Activated CD4-positive, CD25-positive, alpha-beta regulatory T cell (primary cell): ENCODE data around the gene ITPR2.

ENCODE experiments used
- DNase-seq, 4 experiments: peaks; one replicate each; lab custom pipeline; 2025; lab: John Stamatoyannopoulos, UW

The ITPR2 gene

DNA sequence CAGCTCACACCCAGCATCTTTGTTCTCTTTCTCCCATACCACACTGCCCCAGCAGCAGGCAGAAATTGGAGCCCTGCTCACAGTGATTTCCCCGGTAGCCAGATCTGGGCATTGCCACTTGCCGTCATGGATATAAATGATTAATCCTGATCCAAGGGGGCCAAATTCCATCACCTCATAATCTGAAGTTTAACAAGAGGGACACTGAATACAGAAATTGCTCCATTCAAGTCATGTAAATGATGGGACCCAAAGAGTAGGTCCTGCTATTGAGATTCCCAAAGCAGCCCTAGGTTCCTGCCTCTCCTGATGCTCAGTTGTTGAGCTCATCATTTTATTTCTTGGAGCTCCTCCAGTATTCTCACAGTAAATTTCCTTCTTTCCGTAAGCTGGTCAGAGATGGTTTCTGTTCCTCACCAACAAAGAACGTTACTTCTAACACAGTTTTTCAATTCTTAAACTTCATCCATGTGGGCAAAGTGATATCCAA lies 11.7 kb downstream of the ITPR2 start:
- no peak for DNase-seq

- DNase-seq, result no peak
Measured at GRCh38 chr12:26818636-26819035, 14.4 kb downstream of the ITPR2 start.

DNA sequence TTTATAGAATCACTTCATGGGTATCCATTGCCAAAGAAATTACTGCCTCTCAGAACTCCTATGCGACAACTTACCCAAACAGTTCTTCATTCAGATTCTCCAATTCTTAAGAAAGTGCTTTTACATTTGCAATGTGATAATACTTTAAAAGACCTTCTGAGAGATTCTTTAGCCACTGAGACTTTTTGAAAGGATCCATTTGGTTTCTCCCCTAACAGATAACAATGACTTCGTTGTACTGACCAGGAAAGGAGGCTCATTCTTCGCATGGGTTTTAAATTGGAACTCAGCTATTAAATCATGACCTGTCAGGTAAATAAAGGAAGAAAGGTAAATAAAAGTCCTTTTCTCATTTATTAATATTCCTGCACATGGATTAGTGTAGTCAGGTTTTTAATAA lies 14.8 kb downstream of the ITPR2 start:
- DNase-seq, result no peak

DNA sequence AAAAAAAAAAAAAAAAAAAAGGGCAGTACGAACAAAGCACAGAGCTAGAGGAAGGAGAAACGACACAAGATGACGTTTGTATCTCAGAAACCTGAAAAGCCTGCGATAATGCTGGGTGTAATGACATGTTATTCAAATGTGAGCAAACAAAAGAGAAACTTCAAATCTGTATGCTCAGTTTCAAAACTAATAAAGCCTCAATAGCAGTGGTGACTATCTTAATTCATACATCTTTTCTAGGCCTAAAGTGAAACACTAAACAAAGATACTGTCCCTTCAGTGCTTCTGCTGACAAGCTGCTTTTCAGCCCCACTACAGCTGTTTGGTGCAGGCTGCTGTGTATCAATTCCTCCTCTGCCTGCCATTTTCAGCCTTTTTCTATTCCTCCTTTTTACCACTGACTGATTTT lies 15.8 kb downstream of the ITPR2 start:
- DNase-seq, result no peak

- DNase-seq, result no peak
Measured at GRCh38 chr12:26813812-26814211, 19.2 kb downstream of the ITPR2 start.

DNA sequence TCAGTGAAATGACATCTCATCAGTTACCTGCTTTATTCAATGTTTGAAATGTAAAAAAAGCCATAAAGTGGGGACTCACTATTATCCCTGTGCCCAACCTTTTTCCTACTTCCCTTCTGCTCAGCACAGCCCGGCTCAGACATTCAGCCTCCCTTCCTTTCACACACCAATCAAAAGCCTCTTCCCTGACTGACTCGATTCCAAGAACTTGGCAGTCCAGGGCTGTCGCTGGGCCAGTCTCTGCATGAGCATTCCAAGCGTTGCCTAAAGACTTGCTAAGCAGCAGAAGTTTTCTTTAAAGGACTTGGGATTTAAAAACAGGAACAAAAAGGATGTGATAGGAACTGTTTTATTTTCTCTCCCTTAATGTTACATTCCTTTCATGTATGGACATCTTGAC lies 22.7 kb downstream of the ITPR2 start:
- DNase-seq, result no peak

DNA sequence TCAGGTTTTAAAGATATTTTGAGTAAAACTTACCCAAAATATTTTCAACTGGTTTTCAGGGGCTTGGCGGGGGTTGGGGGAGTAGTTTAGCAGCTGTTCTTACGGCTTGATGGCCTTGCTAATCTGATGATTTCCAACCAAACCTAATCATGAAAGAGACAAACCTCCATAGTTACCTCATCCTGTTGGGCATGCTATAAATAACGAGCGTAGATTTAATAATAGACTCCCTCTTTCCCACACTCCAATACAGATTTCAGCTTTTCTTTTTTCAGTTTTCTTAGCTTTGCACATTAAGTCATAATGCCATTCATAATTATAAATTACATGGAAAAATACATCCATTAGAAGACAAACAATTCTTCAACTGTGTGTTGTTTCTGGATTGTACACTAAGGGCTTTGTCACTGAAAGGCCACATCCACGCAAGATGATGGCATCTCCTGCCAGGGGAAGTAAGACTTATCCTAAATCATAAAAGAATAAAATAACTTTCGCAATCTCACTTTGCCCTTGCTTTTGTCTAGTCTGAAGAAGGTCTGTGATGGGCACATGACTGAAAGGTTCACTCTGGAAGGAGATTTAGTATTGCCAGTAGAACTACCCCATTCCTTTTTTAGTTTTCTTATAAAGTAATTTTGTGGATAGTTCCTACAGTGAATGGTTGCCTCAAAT lies 23.2 kb downstream of the ITPR2 start:
- DNase-seq, result no peak

DNA sequence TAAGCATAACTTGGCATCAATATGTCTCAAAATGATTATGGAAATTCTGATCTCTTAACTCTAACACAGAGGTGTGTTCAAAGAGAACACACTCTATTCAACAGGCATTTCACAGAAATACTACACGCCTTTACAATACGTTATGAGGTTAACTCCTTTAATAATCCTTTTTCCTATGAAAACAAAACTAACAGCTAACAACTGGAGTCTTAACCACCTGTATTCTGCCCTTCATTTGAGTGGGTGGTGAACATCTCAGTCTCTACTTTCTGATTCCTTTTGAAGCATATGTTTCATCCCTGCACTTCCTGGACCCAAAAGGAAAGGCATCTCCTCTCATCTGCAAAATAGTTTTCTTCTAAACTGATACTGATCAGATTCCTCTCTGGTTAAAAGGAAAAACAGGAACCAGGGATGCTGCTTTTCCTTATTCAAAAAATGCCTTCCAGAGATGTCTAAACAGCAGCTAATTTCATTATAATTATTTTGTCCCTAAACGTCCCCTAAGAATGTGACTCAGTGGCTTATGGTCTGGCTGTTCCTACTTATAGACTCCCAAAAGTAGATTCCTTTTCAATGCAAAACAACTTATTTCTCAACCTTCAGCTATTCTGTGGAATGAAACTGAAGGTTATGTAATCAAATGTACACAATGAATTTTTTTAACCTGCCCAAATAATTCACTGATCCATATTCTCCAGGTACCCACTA lies 24.1 kb downstream of the ITPR2 start:
- DNase-seq, result no peak

DNA sequence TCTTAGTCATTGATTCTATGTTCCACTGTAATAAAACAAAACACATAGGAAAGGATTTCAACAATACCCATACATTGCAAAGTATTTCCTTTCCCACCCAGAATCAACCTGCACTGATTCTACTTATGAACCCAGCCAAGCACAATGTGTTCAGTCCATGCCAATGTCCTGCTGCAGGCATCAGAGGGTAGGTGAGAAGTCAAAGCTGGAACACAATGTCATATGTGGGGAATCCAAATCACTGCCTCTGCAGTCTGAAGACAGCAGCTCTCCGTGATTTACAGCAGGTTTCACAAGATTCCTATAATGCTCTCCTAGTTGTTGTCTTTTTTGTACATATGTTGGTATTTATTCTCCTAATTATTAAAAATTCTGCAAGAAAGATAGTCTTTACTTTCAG lies 25.7 kb downstream of the ITPR2 start:
- DNase-seq, result no peak

- DNase-seq, result no peak
Measured at GRCh38 chr12:26806556-26806955, 26.4 kb downstream of the ITPR2 start.

DNA sequence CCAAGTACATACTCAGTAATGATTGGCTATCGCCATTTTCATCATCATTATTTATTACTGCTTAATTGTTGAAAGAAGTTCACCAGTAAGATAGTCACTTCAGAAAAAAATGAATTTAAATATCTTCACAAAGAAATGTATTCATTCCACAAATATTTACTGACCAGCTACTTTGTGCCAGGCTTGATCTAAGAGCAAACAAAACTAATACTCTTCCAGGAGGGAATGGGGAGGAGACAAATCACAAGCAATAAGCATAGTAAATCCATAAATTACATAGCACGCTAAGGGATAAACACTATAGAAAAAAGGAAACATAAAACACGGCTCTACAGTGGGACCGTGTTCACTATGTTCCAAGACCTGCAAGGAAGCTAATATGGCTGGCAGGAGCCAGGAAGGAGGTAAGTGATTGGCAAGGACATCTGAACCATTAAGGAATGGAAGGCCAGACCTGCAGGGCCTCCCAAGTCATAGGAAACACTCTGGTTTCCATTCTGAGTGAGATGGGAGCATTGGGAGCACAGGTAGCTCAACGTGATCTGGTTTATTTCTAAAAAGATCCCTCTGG lies 27.5 kb downstream of the ITPR2 start:
- no peak for DNase-seq

- DNase-seq, result no peak
Measured at GRCh38 chr12:26803552-26803951, 29.4 kb downstream of the ITPR2 start.

DNA sequence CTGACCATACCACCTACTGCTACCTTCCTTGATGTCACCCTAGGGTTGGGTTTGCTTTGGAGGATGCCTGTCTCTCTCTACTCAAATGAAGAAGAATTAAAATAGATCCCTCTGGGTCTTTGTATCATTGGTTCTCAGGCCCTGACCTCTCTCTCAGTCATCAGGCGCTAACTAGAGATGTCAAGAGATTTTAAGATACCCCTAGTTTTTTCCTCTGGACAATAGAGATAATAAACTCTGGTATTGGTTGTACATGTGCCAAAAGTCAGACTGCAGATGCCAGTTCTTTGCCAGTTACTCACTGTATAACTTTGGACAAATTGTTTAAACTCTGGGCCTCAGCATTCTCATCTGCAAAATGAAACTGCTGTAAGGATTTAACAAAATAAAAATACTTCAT lies 31.5 kb downstream of the ITPR2 start:
- DNase-seq, result no peak

DNA sequence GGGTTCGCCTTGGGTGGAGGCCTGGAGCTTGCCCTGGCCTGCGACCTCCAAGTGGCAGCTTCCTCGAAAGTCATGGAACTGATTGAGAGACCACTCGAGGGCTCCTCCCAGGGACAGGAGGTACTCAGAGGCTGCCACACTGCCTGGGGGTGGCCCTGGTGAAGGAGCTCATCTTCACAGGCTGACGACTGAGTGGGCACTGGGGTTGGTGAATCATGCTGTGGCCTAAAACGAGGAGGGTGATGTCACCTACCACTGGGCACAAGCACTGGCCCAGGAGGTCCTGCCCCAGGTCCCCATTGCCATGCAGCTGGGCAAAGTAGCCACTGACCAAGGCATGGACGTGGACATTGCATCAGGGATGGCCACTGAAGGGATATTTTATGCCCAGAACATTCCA lies 32.1 kb downstream of the ITPR2 start:
- DNase-seq, result no peak

- no peak for DNase-seq
Measured at GRCh38 chr12:26800347-26800746, 32.6 kb downstream of the ITPR2 start.

- no peak for DNase-seq
Measured at GRCh38 chr12:26799741-26800140, 33.3 kb downstream of the ITPR2 start.

GRCh38 chr12:26798640-26799039 lies 34.4 kb downstream of the ITPR2 start:
- no peak for DNase-seq

GRCh38 chr12:26798023-26798422 lies 35.0 kb downstream of the ITPR2 start:
- no peak for DNase-seq

DNA sequence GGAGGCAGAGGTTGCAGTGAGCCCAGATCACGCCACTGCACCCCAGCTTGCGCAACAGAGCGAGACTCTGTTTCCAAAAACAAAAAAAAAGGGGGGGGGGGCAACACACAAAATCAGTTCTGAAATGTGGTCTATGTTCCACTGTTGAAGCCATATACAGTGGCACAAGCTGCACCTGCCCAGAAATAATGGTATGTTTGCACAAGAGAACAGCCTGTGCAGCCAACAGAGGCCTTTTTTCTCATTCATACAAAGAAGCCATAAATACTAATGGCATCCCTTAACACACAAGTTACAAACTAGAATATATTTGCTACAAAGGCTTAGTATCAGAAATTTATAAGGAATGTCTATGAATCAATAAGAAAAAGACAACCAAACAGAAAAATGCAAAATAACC lies 37.1 kb downstream of the ITPR2 start:
- DNase-seq, result no peak

GRCh38 chr12:26791301-26791791 lies 41.6 kb downstream of the ITPR2 start:
- no peak for DNase-seq

DNA sequence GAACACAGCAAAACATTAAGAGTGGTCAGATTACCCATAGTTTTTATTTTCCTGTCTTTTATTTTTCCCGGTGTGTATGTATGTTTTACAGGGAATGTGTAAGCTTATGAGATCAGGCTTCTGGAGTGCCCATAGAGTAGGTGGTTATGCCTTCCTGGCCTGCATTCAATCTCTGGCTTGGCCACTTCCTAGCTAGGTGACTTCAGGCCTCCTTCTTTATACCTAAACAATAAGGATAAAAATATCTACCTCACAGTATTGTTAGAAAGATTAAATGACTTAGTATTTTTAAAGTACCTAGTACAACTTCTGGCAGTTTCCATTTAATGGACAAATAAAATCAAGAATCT lies 42.4 kb downstream of the ITPR2 start:
- no peak for DNase-seq

GRCh38 chr12:26789731-26790644 lies 43.0 kb downstream of the ITPR2 start:
- no peak for DNase-seq
